Activated T-cell treated with anti-CD3 and anti-CD28 coated beads, Interleukin-2, amount 50 U/mL, for 24 hours (primary cell): ENCODE results near the gene IGSF9B.

Source experiments
- DNase-seq: peaks from one replicate; pipeline ENCODE4 v3.0.0-alpha.2; 2020
- H3K27ac Mint-ChIP-seq: 2 replicates; pipeline ENCODE4 v1.8.0; 2020; ENCODE audit warnings: mild to moderate bottlenecking, mixed read lengths
- H3K27me3 Mint-ChIP-seq: 2 replicates; pipeline ENCODE4 v1.8.0; 2020; ENCODE audit warnings: mixed read lengths
- H3K36me3 Mint-ChIP-seq: 2 replicates; pipeline ENCODE4 v1.8.0; 2020; ENCODE audit warnings: low read depth, mixed read lengths
- H3K4me1 Mint-ChIP-seq: 2 replicates; pipeline ENCODE4 v1.8.0; 2020; ENCODE audit warnings: low read depth, mixed read lengths
- H3K4me3 Mint-ChIP-seq: 2 replicates; pipeline ENCODE4 v1.8.0; 2020; ENCODE audit warnings: mild to moderate bottlenecking, moderate library complexity, mixed read lengths
- H3K9me3 Mint-ChIP-seq: 2 replicates; pipeline ENCODE4 v1.8.0; 2020; ENCODE audit warnings: mixed read lengths

IGSF9B gene

DNA sequence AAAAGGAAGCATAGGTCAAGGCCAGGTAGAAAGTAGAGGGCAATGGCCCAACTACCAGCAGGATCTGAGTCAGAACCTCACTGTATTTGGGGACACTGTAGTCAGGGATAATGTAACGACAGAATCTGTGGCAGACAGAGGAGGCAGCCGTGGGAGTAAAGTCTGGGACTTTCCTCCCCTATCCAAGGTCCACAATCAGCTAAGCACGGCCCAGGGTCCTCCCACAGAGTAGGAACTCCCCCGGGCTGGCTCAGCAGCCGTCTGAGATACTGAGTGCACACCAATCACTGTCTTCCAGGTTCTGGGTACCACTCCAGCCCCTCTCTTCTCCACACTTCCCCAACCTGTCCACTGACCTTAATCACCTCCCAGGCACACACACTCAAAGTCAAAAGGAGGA is 3.2 kb downstream of the IGSF9B start:
- H3K36me3 Mint-ChIP-seq, result peaks cover 10% of the 10 kb centered on the region
- peaks cover 63% of the 10 kb centered on the region for H3K4me1 Mint-ChIP-seq
- no peak overlapping the region for H3K27ac Mint-ChIP-seq
- H3K4me3 Mint-ChIP-seq, result peak overlapping the region; percentile 15
- no peaks in the 10 kb centered on the region for H3K9me3 Mint-ChIP-seq
- DNase-seq, result no peak
- H3K27me3 Mint-ChIP-seq, result peaks cover 17% of the 10 kb centered on the region

DNA sequence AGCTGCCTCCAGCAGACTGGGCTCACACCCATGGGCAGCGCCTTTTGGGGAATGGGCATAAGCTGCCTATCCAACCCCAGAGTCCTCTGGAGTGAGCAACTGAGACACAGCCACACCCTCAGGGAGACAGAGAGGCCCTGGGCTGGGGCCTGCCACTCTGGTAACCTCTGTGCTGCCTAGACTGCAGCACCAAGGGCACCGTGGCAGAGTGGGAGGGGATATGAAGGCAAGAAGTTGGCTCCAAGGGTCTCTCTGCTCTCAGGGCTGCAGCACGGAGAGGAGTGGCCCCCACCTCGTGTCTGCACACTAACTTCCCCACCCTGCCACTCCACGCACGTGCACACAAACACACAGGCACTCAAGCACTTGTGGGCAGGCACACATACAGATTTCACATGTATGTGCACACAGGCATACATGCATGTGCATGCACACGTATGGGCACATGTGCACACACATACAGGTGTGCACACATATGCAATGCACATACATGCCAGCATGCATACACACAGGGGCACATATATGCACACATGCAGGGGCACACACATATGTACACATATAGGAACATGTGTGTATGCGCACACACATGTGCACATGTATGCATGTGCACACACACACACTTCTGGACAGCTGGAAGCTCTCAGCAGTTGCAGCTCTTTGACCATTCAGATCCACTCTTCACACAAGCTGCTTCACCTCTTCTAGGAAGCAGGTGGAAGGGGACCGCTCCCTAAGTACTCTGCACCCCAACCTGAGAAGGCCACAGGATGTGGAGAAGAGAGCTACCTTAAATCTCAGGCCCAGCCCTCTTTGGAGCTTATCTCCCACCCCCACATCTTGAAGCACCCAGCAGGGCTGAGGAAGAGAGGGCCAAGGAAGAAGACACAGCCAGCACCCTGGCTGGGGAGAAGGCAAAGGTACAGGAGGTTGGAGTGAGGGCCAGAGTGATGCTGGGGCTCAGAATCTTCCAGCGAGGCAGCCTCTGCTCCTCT is 4.3 kb downstream of the IGSF9B start:
- no peak overlapping the region for H3K4me3 Mint-ChIP-seq
- peaks cover 17% of the 10 kb centered on the region for H3K27me3 Mint-ChIP-seq
- no peaks in the 10 kb centered on the region for H3K9me3 Mint-ChIP-seq
- DNase-seq, result no peak
- H3K36me3 Mint-ChIP-seq, result peaks cover 10% of the 10 kb centered on the region
- peaks cover 67% of the 10 kb centered on the region for H3K4me1 Mint-ChIP-seq
- H3K27ac Mint-ChIP-seq, result no peak overlapping the region

DNA sequence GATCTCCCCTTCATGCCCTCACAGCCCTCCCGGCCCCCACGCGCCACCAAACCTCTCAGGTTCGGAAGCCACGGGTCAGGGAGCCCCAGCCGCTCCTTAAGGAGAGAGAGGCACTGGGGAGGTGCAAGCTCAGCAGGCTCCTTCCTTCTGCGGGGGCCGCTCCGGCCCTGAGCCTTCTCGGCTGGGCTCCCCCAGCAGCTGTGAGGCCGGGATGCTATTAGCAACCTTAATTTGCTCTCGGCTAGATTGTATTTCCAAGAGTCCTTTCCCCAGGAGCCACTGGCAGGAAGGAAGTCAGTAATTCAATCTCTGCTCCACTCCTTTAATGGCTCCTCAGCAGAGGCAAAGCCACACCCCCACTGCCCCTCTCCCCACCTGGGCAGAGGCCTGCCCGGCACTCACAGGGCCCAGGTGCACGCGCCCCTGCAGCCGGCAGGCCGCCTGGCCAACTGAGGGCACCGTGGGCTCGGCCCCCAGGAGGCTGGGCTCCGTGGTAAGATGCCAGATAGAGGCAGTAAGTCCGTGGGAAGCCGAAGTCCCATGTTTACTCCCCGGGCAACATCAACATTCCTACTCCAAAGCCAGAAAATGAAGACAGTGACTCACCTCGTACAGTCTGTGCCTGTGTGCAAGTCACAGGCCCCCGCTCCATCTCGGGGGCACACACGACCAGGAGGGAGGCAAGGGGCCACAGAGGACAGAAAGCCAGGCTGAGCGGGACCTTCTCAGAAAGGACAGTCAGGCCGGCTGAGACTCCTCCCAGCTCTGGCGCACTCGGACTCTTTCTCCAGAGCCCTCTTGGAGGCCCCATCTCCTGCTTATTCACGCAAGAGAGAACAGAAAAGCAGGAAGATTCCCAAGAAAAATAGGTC is 5.2 kb downstream of the IGSF9B start:
- Mint-ChIP-seq H3K27me3 (peaks cover 17% of the 10 kb centered on the region), H3K9me3 (no peaks in the 10 kb centered on the region), H3K36me3 (peaks cover 10% of the 10 kb centered on the region), H3K4me3 (no peak overlapping the region), H3K4me1 (peaks cover 71% of the 10 kb centered on the region), H3K27ac (no peak overlapping the region)
- DNase-seq, result no peak

DNA sequence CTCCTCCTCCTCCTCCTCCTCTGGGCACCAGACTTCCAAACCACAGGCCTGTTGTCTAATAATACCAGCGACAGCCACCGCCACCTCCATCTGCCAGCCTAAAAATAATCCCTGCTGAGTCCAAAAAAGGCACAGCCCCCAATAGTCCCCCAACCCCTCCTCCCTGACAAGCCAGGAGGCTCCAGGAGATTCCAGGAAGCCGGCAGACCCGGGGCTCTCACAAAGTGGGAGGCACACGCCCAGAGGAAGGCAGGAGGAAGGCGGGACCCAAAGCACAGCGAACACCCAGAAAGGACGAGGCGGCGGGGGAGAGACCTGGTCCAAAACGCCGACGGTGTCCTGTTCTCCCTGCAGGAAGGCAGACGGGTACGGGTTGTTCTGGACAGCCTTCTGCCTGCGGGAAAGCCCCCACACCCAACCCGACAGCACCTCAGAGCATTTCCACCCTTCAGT is 5.9 kb downstream of the IGSF9B start:
- Mint-ChIP-seq H3K4me1 (peaks cover 77% of the 10 kb centered on the region), H3K27ac (no peak overlapping the region), H3K4me3 (no peak overlapping the region), H3K27me3 (peaks cover 17% of the 10 kb centered on the region), H3K36me3 (peaks cover 10% of the 10 kb centered on the region), H3K9me3 (no peaks in the 10 kb centered on the region)
- no peak for DNase-seq

DNA sequence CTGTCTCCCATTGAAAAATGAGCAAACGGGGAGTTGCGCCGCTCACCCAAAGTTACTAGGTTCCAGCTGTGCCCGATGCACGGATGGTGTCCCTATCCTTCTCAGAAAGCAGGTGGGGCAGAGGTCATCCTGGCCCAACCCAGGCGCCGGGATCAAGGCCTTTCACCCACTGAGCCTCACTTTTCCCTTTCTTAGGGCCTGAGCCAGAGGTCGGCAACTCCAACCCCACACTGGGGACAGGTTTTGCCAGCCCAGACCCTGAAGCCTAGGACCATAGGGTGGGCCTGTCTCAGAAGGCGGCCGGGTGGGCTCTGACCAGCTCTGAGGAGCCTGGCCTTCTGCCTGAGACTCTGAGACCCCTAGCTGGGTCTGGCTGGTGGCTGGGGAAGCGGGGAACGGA is 6.3 kb downstream of the IGSF9B start:
- H3K36me3 Mint-ChIP-seq, result peaks cover 8% of the 10 kb centered on the region
- no peak overlapping the region for H3K27ac Mint-ChIP-seq
- no peaks in the 10 kb centered on the region for H3K9me3 Mint-ChIP-seq
- H3K4me3 Mint-ChIP-seq, result no peak overlapping the region
- peaks cover 80% of the 10 kb centered on the region for H3K4me1 Mint-ChIP-seq
- no peak for DNase-seq
- H3K27me3 Mint-ChIP-seq, result peaks cover 15% of the 10 kb centered on the region

DNA sequence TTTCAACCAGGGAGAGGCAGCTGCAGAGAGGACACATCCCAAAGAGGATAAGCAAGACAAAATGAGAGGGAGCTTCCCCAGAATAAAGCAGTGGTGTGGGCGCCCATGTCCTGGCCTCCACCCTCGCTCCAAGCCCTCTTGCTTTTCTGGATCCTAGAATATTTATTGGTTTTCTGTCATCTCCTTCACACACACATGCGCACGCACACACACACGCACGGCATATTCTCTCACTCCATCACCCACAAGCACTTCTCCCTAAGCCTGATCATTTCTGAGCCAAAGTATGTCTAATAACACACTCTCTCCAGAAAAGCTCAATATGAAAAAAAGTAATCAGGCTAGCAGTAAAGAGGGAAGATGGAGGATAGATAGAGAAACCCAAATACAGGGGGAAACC is 7.6 kb downstream of the IGSF9B start:
- no peak for DNase-seq
- Mint-ChIP-seq H3K27ac (peak overlapping the region; percentile 69), H3K9me3 (no peaks in the 10 kb centered on the region), H3K36me3 (peaks cover 10% of the 10 kb centered on the region), H3K27me3 (peaks cover 3% of the 10 kb centered on the region), H3K4me3 (no peak overlapping the region), H3K4me1 (peaks cover 81% of the 10 kb centered on the region)

DNA sequence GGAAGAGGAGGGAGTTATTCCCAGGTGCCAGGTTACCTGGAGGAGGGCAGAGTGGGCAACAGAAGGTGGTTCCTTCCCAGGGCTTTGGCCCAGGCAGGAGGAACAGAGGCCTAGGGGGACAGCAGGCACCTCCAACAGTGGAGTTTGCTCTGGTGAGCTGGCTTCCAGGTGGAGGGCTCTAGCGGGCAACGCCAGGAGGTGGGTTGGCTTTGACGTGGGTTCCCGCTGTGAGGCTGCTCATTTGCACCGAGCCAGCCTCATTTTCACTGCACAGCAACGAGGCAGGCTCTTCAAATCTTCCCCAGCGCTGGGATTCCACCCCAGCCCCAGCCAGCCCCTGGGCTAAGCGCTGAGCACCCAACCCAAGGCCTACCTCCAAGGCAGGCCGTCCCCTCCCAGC is 8.1 kb downstream of the IGSF9B start:
- H3K4me3 Mint-ChIP-seq, result peak overlapping the region; percentile 59
- H3K4me1 Mint-ChIP-seq, result peaks cover 81% of the 10 kb centered on the region
- peak overlapping the region; percentile 75 for H3K27ac Mint-ChIP-seq
- no peaks in the 10 kb centered on the region for H3K9me3 Mint-ChIP-seq
- no peak for DNase-seq
- H3K27me3 Mint-ChIP-seq, result peaks cover under 1% of the 10 kb centered on the region
- peaks cover 11% of the 10 kb centered on the region for H3K36me3 Mint-ChIP-seq

DNA sequence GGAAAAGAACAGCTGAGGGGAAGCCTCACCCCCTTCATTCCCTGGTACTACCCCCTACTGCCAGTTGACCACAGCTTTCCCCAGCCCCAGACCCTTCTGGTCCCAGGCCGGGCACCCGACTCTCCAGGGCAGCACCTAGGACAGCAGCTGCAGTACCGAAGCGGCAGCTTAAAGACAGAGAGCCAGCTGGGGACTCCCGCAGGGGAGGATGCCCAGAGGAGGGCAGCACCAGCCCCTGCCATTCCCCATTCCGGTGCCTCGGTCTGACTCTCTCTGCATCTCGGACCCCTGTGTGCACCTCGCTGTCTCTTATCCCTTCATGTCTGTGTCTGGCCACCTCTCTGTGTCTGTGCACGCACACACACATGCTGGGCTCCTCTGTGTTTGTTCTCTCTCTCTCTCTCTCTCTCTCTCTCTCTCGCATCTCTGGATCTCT is 9.4 kb downstream of the IGSF9B start:
- Mint-ChIP-seq H3K9me3 (no peaks in the 10 kb centered on the region), H3K27me3 (no peaks in the 10 kb centered on the region), H3K4me1 (peaks cover 78% of the 10 kb centered on the region), H3K4me3 (peak overlapping the region; percentile 59), H3K36me3 (peaks cover 24% of the 10 kb centered on the region), H3K27ac (peak overlapping the region; percentile 75)
- DNase-seq, result peak; percentile 75

DNA sequence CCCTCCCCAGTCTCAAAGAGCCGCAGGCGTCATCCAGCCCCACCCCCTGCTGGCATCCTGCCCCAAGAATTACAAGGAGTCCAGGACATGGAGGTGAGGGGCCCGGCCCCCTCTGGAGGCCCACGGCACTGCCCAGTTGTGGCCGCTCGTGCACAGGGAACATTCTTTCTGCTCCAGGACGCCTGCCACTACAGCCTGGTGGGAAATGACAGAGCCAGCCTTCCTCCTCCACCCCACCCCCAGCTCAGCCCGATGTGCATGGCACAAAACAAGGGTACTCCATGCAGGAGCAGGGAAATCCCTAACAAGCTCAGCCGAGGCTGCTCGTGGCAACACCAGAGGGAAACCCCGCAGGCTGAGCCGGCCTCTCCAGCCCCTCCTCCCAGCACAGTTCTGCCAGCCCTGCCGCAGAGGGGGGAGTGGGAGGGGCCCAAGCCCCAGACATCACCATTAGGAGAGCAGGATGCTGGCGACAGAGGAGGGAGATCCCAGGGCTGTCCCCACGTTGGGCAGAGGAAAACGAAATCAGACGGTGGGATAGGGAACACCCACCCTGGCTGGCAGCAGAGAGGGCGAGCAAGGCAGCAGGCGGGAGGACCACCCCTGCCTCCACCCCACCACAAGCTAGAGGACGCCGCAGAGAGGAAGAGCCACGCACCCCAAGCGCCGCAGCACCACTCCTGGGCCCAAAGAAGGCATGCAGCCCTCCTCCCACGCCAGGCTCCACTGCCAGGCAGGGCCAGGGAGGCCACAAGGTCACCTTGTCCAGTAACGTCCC is 10.0 kb downstream of the IGSF9B start:
- Mint-ChIP-seq H3K27ac (peak overlapping the region; percentile 77), H3K4me1 (peaks cover 75% of the 10 kb centered on the region), H3K36me3 (peaks cover 30% of the 10 kb centered on the region), H3K4me3 (peak overlapping the region; percentile 59), H3K9me3 (no peaks in the 10 kb centered on the region), H3K27me3 (no peaks in the 10 kb centered on the region)
- no peak for DNase-seq

DNA sequence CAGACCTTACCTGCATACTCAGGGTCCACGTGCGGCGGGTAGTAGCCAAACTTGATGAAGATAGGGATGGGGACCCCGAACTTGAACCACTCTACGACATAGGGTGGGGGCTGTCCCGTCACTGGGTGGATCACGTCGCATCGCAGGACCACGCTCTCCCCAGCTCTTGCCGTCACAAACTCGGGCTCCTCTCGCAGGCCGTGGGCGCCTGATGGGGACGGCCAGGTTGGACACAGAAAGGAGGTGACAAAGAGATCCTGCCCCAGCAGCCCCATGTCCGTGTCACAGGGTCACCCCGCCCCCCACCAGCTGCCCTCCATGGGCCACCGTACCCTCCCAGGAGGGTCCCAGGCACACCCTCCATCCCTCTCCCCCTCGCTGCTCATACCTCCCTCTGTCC is 10.7 kb downstream of the IGSF9B start:
- H3K27ac Mint-ChIP-seq, result peak overlapping the region; percentile 97
- H3K36me3 Mint-ChIP-seq, result peaks cover 37% of the 10 kb centered on the region
- H3K4me1 Mint-ChIP-seq, result peaks cover 73% of the 10 kb centered on the region
- H3K27me3 Mint-ChIP-seq, result no peaks in the 10 kb centered on the region
- H3K4me3 Mint-ChIP-seq, result peak overlapping the region; percentile 65
- DNase-seq, result no peak
- H3K9me3 Mint-ChIP-seq, result no peaks in the 10 kb centered on the region

DNA sequence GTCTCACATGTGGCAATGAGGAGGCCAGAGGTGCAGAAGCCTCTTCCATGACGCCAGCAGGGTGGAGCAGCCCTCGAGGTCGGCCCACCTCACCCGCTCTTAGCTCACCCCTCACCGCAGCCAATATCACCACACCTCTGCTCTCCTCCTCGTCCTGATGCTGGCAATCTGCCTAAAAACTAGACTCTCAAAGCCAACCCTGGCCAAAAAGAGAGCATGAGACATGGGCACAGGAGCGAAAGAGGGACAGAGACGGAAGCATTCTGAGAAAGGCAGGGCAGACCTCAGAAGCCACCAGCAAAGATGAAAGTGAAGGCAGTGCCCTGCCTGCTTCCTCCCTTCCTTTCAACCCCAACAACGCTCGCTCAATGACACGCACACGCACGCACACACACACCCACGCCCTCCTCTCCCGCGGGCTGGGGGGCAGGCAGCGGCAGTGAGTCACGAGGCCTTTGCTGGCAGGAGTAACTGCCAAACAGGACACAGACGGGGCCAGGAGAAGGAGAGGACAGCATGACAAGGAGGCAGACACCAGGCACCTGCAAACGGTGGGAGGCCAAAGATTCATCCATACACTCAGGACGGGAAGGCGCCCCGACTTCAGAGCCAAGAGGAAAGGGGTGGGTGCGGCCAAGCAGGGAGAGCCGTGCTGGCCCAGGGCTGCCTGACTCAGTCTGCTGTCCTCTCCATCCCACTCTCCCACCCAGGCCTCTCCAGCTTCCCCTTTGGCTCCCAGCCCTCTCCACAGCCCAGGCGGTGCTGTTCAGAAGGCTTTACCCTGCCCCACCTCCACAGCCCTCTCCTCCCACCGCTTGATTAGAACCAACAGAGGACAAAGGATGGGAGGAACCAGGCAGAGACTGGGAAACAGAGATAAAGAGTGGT is 11.4 kb downstream of the IGSF9B start:
- H3K36me3 Mint-ChIP-seq, result peaks cover 42% of the 10 kb centered on the region
- H3K4me1 Mint-ChIP-seq, result peaks cover 73% of the 10 kb centered on the region
- no peaks in the 10 kb centered on the region for H3K27me3 Mint-ChIP-seq
- DNase-seq, result peak; percentile 85
- peak overlapping the region; percentile 97 for H3K27ac Mint-ChIP-seq
- no peaks in the 10 kb centered on the region for H3K9me3 Mint-ChIP-seq
- H3K4me3 Mint-ChIP-seq, result peak overlapping the region; percentile 65

DNA sequence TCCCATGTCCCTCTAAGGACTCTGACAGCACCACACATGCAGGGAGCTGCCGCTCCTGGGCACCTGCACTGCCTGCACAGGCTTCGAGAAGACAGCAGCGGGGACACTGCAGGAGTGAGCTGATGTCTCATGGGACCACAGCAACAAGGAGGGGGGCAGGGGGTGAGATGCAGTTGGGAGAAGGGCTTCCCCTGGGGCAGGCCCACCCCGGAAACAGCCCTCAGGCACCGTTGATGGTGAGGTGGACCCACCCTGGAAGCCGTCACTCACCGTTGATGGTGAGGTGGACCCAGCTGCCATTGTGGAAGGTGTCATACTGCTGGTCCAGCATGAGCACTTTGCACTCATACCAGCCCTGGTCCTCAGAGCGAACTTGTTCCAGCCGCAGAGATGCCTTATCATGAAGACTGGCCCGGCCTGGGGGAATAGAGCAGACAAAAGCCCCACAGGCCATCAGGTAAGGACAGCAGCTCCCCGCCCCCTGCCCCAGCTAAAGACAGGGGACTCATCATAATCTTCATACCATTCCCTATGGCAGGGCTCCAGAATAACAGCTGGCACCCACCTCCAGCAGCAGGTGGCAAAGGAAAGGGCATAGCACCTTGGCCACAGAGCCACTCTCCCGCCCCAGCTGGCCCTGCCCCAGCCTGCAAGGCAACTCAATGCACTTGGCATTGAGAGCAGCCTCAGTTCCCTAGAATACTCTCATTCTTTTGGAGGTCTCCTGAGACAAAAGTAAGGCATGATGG is 12.6 kb downstream of the IGSF9B start:
- Mint-ChIP-seq H3K4me3 (peak overlapping the region; percentile 65), H3K27ac (peak overlapping the region; percentile 97), H3K27me3 (no peaks in the 10 kb centered on the region), H3K9me3 (no peaks in the 10 kb centered on the region), H3K36me3 (peaks cover 54% of the 10 kb centered on the region), H3K4me1 (peaks cover 65% of the 10 kb centered on the region)
- DNase-seq, result no peak

DNA sequence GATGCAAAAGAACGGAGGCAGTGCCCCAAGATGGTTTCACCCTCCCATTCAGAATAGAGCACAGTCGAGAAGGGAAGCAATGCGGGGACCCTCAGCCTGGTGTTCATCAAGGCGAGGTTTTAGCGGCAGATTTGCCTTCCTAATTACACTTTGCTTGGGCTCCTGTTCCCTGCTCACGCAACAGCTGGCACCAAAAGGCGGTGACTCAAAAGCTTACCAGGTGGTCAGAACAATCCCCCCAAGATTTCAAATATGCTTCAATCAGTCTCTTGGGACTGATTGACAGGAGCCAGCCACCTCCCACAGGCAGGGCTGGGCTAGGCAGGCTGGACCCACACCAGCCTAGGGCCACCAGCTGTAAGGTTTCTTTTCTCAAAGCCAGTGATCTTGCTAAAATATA is 14.2 kb downstream of the IGSF9B start:
- Mint-ChIP-seq H3K4me3 (no peak overlapping the region), H3K4me1 (peaks cover 49% of the 10 kb centered on the region), H3K27me3 (no peaks in the 10 kb centered on the region), H3K36me3 (peaks cover 69% of the 10 kb centered on the region), H3K27ac (no peak overlapping the region), H3K9me3 (no peaks in the 10 kb centered on the region)
- DNase-seq, result no peak
